BJ (cell line): ENCODE data around the gene ANKRD11. TPM values are rescaled to one million over a fixed set of nuclear protein-coding genes. Genes with fewer than 3 reads are reported as not detected.
A peak's percentile ranks its signal among the peaks of the same experiment; 100 is the strongest.
"Not testable (repeated sequence)": the region's sequence is repeated elsewhere in the genome, so short reads cannot be mapped to it uniquely, and the experiment has no call there.

Experiments used
- CTCF ChIA-PET: fragments of 350-600 bp; formaldehyde crosslinking; extraction: SDS; loops from one replicate; lab custom pipeline; 2021; ENCODE audit warnings: antibody characterized with exemption, inconsistent platforms; lab: Yijun Ruan, JAX
- POLR2A ChIA-PET: fragments of 300-600 bp; sonication (Branson Sonifier 250); formaldehyde crosslinking; extraction: SDS; loops from one replicate; lab custom pipeline; 2021; ENCODE audit warnings: antibody characterized with exemption; lab: Charles Lee
- DNase-seq: peaks from one replicate; pipeline ENCODE4 v3.0.0-alpha.2; 2011; ENCODE audit warnings: low read depth
- H3K27me3 ChIP-seq: 2 replicates; pipeline ENCODE4 v1.6.0; 2011; ENCODE audit warnings: low read length; ENCODE audit not compliant: control insufficient read depth, insufficient read depth
- H3K36me3 ChIP-seq: 2 replicates; pipeline ENCODE4 v1.5.1; 2011; ENCODE audit warnings: low read length; ENCODE audit not compliant: control insufficient read depth, insufficient read depth
- H3K4me3 ChIP-seq: 2 replicates; pipeline ENCODE4 v1.5.1; 2011; ENCODE audit warnings: low read depth, mild to moderate bottlenecking, control low read depth, low read length
- CTCF ChIP-seq: IDR thresholded peaks from 2 replicates; pipeline ENCODE4 v1.5.1; 2011; ENCODE audit warnings: low read depth, mild to moderate bottlenecking, control low read depth, inconsistent platforms, low read length, moderate library complexity; ENCODE audit not compliant: insufficient read depth
- polyA plus RNA-seq: library from polyadenylated mRNA; depleted of rRNA; stranded (reverse); fragments of >200 nt; gene quantifications from 2 replicates; pipeline ENCODE4 v1.2.3, GENCODE V29; 2011

The ANKRD11 gene
- polyA plus RNA-seq, 1 experiment, result 61.8 TPM

GRCh38 chr16:89431158-89431584 is 59.2 kb downstream of the ANKRD11 start:
- Histone ChIP-seq H3K27me3 (no peaks in the 10 kb centered on the region), H3K4me3 (no peak overlapping the region), H3K36me3 (peaks cover 3% of the 10 kb centered on the region)
- POLR2A ChIA-PET, result no interaction called here
- CTCF ChIA-PET, result no interaction called here
- TF ChIP-seq CTCF, result no peak
- peak; percentile 59 for DNase-seq

- ChIA-PET POLR2A (no interaction called here), CTCF (no interaction called here)
- no peak for DNase-seq
- H3K4me3 ChIP-seq, result no peak overlapping the region
- no peaks in the 10 kb centered on the region for H3K27me3 ChIP-seq
- no peak for TF ChIP-seq CTCF
- H3K36me3 ChIP-seq, result peaks cover 2% of the 10 kb centered on the region; the same call in 1 of the 2 replicates
These were observed 59.8 kb downstream of the ANKRD11 start for GRCh38 chr16:89430436-89431157.

GRCh38 chr16:89428605-89429004 is 61.8 kb downstream of the ANKRD11 start:
- CTCF ChIA-PET, POLR2A ChIA-PET, H3K27me3 ChIP-seq, H3K4me3 ChIP-seq, DNase-seq, H3K36me3 ChIP-seq: not testable (repeated sequence)

- peaks cover 2% of the 10 kb centered on the region; the same call in 1 of the 2 replicates for H3K36me3 ChIP-seq
- no peak overlapping the region for H3K4me3 ChIP-seq
- no peak for DNase-seq
- POLR2A ChIA-PET, result interaction anchor here (0.7 kb wide), 1 partner anchor 33 kb away, joined by 3 read pairs; no protein-coding TSS in a partner anchor
- TF ChIP-seq CTCF, result no peak
- CTCF ChIA-PET, result interaction anchor here (0.6 to 0.8 kb wide), 2 partner anchors 11 to 14 kb away, joined by 3 read pairs; no protein-coding TSS in a partner anchor
- H3K27me3 ChIP-seq, result no peaks in the 10 kb centered on the region
These were observed 63.4 kb downstream of the ANKRD11 start for GRCh38 chr16:89426736-89427530.

- no peak for TF ChIP-seq CTCF
- ChIA-PET CTCF (no interaction called here), POLR2A (no interaction called here)
- Histone ChIP-seq H3K27me3 (no peaks in the 10 kb centered on the region), H3K4me3 (no peak overlapping the region), H3K36me3 (peaks cover 3% of the 10 kb centered on the region; the same call in 1 of the 2 replicates)
- DNase-seq, result no peak
These were observed 64.8 kb downstream of the ANKRD11 start for GRCh38 chr16:89425523-89425922.
